ENCODE data around the gene PAX2.
A peak's percentile ranks its signal among the peaks of the same experiment; 100 is the strongest.

Gene PAX2

GRCh38 chr10:100740476-100741377, 4.7 kb upstream of the PAX2 start:
- no peak for DNase-seq

GRCh38 chr10:100741378-100742075, 3.9 kb upstream of the PAX2 start:
- no peak for DNase-seq

GRCh38 chr10:100742076-100742771, 3.2 kb upstream of the PAX2 start:
- DNase-seq, result no peak

DNA sequence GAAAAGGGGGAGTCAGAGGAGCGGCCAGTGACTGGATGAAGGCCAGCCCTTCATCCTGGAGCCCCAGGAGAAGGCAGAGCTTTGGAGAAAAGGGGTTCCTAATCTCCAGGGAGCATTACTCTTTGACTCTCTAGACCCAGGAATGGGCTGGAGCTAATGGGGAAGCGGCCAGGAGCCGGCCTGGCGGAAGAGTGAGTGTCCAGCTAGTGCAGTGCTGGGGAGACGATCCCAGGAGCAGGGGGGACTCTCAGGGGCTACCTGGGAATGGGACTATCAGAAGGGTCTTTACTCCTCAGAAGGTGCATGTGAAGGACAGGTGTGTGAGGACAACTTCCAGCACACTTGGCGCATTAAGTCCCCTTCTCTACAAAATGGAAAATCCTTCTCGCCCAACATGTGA, 2.4 kb upstream of the PAX2 start:
- no peak for DNase-seq

DNA sequence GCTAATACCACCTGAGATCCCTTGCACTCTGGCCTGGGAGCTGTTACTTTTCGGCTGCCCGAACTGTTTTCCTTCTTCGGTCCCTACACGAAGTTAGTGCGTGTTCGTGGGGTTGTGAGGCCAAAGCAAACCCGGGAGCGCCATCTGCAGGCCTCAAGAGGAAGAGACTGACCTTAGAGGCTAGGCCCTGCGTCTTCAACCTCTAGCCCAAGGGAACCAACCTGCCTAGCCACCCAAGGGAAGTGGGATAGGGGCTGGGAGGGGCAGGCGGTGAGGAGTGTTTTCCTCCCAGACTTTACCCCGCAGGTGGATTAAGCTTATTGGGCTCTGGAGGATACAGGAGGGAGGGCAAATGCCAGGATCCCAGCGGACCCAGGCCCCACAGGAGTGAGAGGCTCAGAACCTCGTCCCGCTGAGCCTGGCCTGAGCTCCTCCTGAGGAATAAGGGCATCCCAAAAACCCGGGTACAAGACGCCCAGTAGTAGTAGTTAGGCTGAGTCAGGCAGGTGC, 1.7 kb upstream of the PAX2 start:
- peak; percentile 3 for DNase-seq

DNA sequence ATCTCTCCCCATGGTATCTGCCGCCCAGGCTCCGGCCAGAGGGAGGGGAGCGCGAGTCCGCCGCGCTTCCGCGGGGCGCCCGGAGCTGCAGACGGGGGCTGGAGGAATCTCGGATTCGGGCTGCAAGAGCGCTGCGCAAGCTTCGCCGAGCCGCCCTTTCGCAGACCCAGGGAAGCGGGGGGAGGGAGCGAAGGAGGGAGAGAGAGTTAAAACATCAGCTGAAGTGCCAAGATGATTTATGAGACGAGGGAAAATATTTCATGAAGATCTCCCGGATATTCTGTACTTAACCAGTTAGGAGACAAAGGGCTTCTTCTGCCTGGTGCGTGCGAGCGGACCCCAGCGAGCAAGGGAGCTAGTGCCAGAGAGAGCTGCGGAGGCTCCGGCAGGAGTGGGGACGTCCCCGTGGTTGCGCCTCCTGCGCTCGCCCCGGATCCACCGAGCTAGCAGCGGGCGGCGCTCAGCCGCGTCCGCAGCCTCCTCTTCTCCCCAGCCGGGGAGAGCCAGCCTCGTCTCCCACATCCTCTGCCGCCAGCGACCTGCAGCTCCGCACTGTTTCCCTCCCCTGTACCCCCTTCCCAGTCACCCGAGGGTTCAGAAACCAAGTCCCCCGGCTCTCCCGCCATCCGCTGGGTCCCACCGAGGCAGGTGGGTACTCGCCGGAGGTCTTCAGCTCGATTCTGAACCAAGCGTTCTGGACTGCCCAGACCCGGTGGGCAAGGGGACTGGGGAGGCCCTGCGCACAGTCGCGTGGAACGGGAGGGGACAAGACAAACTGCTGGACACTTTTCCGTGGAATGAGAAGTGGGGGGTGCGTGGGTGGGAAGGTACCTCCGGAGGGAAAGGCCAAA, 1.0 kb upstream of the PAX2 start:
- no peak for DNase-seq

DNA sequence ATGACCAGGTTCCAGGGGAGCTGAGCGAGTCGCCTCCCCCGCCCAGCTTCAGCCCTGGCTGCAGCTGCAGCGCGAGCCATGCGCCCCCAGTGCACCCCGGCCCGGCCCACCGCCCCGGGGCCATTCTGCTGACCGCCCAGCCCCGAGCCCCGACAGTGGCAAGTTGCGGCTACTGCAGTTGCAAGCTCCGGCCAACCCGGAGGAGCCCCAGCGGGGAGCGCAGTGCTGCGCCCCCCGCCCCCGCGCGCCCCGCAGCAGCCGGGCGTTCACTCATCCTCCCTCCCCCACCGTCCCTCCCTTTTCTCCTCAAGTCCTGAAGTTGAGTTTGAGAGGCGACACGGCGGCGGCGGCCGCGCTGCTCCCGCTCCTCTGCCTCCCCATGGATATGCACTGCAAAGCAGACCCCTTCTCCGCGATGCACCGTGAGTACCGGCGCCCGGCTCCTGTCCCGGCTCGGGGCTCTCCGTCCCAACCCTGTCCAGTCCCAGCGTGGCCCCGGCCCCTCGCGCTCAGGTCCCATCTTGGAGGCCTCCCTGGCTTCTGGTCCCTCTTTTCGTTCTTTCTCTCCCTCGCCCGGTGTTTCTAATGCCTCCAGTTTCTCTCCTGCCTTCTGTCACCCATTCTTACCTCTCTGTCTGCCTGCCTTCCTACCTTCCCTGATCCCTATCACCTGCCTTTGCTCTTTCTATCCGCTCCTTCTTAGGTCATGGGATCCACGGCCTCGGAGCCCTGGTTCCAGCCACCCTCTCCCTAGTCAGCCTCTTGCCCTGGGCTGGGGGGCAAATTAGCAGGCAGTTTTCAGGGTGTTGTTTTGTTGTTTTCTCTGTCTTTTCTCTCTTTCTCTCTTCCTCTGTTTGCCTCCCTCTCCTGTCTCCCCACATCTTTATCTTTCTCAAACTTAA, 751 bp downstream of the PAX2 start:
- no peak for DNase-seq

DNA sequence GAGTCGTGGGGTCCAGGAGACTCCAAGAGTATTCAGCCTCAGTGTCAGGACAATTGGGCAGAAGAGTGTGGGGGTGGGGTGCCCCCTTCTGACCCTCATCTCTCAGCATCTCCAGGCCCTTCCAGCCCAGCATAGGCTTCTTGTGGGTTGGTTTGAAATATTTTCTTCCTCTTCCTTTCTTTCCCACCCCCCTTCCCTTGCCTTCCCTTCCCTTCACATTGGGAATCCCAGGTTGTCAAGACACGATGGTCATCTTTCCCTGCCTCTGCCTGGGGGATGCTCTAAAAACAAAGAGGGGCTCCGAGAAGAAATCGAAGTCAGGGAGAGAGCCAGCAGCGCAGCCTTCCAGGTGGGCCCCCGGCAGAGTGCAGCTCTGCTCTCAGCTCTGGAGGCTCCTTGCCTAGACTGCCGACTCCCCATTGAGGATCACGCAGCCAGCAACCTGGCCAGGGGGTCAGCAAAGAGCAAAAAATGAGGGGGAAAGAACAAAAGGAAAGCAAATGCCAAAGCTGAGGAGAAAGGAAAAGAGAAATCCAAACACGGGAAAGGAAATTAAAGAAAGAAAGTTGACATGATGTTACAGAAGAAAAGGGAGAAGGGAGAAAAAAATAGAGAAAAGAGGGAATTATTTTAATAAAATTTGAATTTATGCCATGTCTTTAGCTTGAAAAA, 1.5 kb downstream of the PAX2 start:
- no peak for DNase-seq

GRCh38 chr10:100747456-100748230, 2.3 kb downstream of the PAX2 start:
- DNase-seq, result no peak

DNA sequence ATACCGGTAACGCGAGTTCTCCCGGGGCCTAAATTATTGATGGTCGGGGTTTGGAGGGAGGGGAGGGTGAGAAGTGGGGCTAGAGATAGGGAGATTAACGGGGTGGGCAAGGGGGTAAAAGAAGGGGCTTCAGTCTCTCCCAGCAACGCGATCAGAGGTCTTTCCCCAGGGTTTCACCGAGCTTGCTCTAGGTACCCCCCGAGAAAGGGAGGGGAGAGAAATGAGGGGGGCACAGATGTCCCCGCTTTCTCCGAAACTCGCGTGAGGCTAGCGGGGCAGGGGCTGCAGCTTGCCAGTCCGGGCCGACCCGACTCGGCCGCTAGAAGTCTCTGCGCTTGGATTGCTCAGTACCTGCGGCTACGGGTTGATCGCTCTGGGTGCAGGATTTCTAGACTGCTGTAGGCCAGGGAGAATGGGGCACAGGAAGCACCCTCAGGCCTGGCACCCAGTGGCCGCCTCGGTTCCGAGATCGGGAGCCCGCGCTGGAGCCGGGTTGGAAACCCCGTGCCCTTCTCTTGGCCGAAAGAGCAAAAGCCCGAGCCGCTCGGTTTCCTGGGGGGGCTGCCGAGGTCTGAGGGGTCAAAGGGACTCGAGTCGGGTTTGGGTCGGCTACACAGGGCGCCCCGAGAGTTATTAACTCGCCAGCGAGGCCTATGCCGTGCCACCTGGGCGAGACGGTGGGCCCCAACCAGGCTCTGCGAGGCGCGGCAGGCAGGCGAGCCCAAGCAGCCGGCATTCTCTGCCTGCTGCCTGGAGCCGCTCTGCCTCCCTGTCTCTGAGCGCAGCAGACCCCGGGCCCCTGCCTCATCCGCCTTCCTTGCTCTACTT, 3.1 kb downstream of the PAX2 start:
- no peak for DNase-seq

DNA sequence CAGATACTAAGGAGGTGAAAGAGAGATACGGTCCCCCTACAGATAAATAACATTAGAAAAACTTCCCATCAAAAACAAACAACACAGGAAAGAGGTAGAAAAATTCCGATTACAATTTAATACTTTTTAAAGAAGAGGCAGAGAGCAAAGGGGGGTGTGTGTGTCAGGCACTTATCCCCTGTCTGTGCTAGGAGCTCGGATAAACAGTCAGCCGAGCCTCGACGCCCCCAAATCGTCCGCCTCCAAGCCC, 3.6 kb downstream of the PAX2 start:
- DNase-seq, result no peak

GRCh38 chr10:100749309-100750217, 4.2 kb downstream of the PAX2 start:
- no peak for DNase-seq

DNA sequence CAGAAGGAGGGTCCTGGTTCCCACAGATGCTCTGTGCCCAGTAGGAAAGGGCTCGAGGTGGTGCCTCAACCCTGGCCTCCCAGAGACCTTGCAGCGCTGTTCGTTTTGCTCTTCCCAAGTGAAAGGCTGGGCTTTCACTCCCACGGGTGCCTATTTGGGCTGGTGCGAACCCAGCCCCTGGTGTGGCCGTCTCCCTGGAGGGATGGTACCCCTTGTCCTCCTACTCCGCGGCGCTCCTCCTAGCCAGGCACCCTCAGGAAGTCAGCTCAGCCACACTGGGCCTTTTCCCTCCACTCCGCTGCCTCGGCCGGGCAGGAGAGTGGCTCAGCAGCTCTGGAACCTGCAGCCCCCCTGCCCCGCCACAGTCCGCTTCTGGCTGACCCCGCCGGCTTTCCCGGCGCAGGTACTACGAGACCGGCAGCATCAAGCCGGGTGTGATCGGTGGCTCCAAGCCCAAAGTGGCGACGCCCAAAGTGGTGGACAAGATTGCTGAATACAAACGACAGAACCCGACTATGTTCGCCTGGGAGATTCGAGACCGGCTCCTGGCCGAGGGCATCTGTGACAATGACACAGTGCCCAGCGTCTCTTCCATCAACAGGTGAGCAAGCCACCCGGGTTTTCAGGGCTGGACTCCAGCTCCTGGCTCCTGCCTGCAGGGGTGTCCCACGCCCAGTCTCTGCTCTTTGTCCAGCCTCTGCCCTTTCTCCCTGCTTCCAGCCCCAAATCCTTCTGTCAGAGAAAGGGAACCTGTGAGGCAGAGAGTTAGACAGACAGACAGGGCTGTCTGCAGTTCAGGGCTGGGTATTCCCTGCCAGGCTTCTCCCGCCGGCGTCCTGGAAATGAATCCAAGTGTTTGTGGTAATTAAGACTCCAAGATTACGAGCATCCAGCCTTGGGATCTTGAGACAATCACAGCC, 5.2 kb downstream of the PAX2 start:
- no peak for DNase-seq

- no peak for DNase-seq
Observed at GRCh38 chr10:100751211-100751933, 6.0 kb downstream of the PAX2 start.

GRCh38 chr10:100755821-100756220, 10.4 kb downstream of the PAX2 start:
- no peak for DNase-seq

- no peak for DNase-seq
Observed at GRCh38 chr10:100759331-100759730, 13.9 kb downstream of the PAX2 start.

All from NCI-H2107 (cell line).